RWPE2 (cell line): ENCODE measurements around the gene SLC25A3.

Source experiments
- ATAC-seq: fragments of 200-7000 bp; cut with Tn5 transposase; 3 replicates; pipeline ENCODE4 v1.9.1; 2021; ENCODE audit warnings: low read depth
- DNase-seq: peaks from one replicate; pipeline ENCODE4 v3.0.0-alpha.2; 2020; ENCODE audit warnings: low spot score
- H3K27ac ChIP-seq: fragments of 450-650 bp; 2 replicates; pipeline ENCODE4 v1.5.1; 2017; ENCODE audit warnings: mild to moderate bottlenecking; ENCODE audit not compliant: poor library complexity, severe bottlenecking
- H3K27me3 ChIP-seq: fragments of 250-450 bp; sonication (Bioruptor Pico); 2 replicates; pipeline ENCODE4 v1.5.1; 2021; ENCODE audit warnings: mild to moderate bottlenecking, moderate library complexity; ENCODE audit not compliant: insufficient read depth, poor library complexity, severe bottlenecking
- H3K36me3 ChIP-seq: fragments of 250-450 bp; sonication (Bioruptor Pico); 2 replicates; pipeline ENCODE4 v1.5.1; 2020; ENCODE audit warnings: low read depth, mild to moderate bottlenecking, moderate library complexity
- H3K4me1 ChIP-seq: fragments of 250-450 bp; sonication (Bioruptor Pico); 2 replicates; pipeline ENCODE4 v1.5.1; 2021; ENCODE audit warnings: mild to moderate bottlenecking, moderate library complexity; ENCODE audit not compliant: insufficient read depth, poor library complexity, severe bottlenecking
- H3K4me3 ChIP-seq: fragments of 250-450 bp; sonication (Bioruptor Pico); 2 replicates; pipeline ENCODE4 v1.5.1; 2021; ENCODE audit warnings: mild to moderate bottlenecking, moderate library complexity; ENCODE audit not compliant: severe bottlenecking
- H3K9me3 ChIP-seq: fragments of 250-450 bp; sonication (Bioruptor Pico); 2 replicates; pipeline ENCODE4 v1.5.1; 2021; ENCODE audit warnings: mild to moderate bottlenecking, moderate library complexity; ENCODE audit not compliant: severe bottlenecking
- TF ChIP-seq, protein P1 (sequence below): fragments of 450-650 bp; IDR thresholded peaks from one replicate; pipeline ENCODE4 v1.5.1; 2017; ENCODE audit warnings: mild to moderate bottlenecking, moderate library complexity; ENCODE audit not compliant: poor library complexity, severe bottlenecking

SLC25A3 gene

GRCh38 chr12:98645572-98646067 lies 52.1 kb downstream of the SLC25A3 start:
- no peak for DNase-seq
- Histone ChIP-seq H3K27ac (peak overlapping the region; percentile 90), H3K4me1 (peaks cover 9% of the 10 kb centered on the region), H3K36me3 (peaks cover 33% of the 10 kb centered on the region), H3K4me3 (peak overlapping the region; percentile 67), H3K27me3 (no peaks in the 10 kb centered on the region), H3K9me3 (no peaks in the 10 kb centered on the region)
- TF ChIP-seq, protein P1, sequence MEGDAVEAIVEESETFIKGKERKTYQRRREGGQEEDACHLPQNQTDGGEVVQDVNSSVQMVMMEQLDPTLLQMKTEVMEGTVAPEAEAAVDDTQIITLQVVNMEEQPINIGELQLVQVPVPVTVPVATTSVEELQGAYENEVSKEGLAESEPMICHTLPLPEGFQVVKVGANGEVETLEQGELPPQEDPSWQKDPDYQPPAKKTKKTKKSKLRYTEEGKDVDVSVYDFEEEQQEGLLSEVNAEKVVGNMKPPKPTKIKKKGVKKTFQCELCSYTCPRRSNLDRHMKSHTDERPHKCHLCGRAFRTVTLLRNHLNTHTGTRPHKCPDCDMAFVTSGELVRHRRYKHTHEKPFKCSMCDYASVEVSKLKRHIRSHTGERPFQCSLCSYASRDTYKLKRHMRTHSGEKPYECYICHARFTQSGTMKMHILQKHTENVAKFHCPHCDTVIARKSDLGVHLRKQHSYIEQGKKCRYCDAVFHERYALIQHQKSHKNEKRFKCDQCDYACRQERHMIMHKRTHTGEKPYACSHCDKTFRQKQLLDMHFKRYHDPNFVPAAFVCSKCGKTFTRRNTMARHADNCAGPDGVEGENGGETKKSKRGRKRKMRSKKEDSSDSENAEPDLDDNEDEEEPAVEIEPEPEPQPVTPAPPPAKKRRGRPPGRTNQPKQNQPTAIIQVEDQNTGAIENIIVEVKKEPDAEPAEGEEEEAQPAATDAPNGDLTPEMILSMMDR, result no peak
- 0 out of 3 replicates have a peak, but pooled peaks have one; percentile 1 for ATAC-seq

DNA sequence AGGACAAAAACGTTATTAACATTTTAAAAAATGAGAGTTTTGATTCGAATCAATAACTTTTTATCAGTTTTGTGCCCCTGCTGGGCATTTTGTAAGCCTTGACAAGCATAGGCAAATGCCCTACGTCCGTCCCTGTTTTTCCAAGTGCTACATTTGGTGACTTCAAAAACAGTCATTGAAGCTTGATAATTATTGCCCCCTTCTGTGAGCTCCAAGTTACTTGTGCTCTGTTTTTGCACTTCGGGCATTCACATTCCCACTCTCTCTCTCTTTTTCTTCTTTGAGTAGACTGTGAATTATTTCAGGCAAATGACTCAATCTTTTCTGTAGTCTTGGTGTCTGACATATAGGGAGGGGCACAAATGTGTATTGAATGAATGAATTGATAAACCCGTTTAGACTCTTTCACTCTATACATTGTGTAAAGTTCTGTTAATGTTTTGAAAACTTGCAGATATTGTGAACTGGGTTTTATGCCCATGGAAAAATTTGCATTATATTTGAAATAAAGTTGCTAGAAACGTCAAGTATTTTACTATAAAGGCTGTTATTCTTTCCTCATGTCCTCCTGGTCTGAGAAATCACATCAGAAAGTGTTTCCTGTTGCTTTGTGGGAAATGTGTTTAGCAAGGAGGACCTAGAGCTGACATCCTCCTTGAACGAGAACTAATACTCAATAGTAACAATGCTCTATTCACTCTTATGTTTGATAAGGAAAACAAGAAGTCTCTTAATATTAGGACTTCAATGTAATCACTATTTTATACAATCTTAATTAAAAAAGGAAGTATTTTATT lies 53.0 kb downstream of the SLC25A3 start:
- peaks cover 35% of the 10 kb centered on the region for H3K36me3 ChIP-seq
- no peak for DNase-seq
- peaks cover 9% of the 10 kb centered on the region for H3K4me1 ChIP-seq
- H3K27me3 ChIP-seq, result no peaks in the 10 kb centered on the region
- ATAC-seq, result no peak
- H3K27ac ChIP-seq, result peak overlapping the region; percentile 90
- H3K9me3 ChIP-seq, result no peaks in the 10 kb centered on the region
- H3K4me3 ChIP-seq, result peak overlapping the region; percentile 67
- TF ChIP-seq, protein P1, result peak; percentile 28

- H3K4me1 ChIP-seq, result peaks cover 5% of the 10 kb centered on the region
- no peak overlapping the region for H3K27ac ChIP-seq
- no peaks in the 10 kb centered on the region for H3K27me3 ChIP-seq
- DNase-seq, result no peak
- H3K9me3 ChIP-seq, result no peaks in the 10 kb centered on the region
- no peak for ATAC-seq
- TF ChIP-seq, protein P1, result no peak
- peaks cover 56% of the 10 kb centered on the region for H3K36me3 ChIP-seq
- no peak overlapping the region for H3K4me3 ChIP-seq
These were observed 57.8 kb downstream of the SLC25A3 start for GRCh38 chr12:98651328-98651727.

GRCh38 chr12:98653866-98654493 lies 60.5 kb downstream of the SLC25A3 start:
- peak; percentile 44; the same call in 2 of the 3 replicates for ATAC-seq

More at GRCh38 chr12:98653866-98654493, 60.5 kb downstream of the SLC25A3 start:
- H3K36me3 ChIP-seq, result peaks cover 64% of the 10 kb centered on the region
- no peak overlapping the region for H3K4me3 ChIP-seq
- H3K27me3 ChIP-seq, result no peaks in the 10 kb centered on the region
- no peaks in the 10 kb centered on the region for H3K9me3 ChIP-seq
- no peaks in the 10 kb centered on the region for H3K4me1 ChIP-seq
- H3K27ac ChIP-seq, result no peak overlapping the region
- DNase-seq, result no peak
- TF ChIP-seq, protein P1, result peak; percentile 75
